ENCODE data around the gene CYSLTR2. TPM values are rescaled to one million over a fixed set of nuclear protein-coding genes. Genes with fewer than 3 reads are reported as not detected.

The CYSLTR2 gene
- total and polyA plus RNA-seq, 2 of the 8 experiments (the other 6 are each of a cell fraction or from before 2014, with no cell fraction given), result not detected

- no peaks in the 10 kb centered on the region for H4K20me1 ChIP-seq (replicated peaks in 1 of 2; ENCODE audit: control insufficient read depth in 1 of 2, insufficient read depth in 2 of 2, low read length in 2 of 2)
- H3K4me3 ChIP-seq (ENCODE audit: extremely low read depth in 1 of 4, insufficient read depth in 2 of 4, low read depth in 3 of 4, low read length in 4 of 4), result no peak overlapping the region
- H3K9ac ChIP-seq (replicated peaks in 1 of 4; ENCODE audit: extremely low read depth in 1 of 4, low read depth in 3 of 4, low read length in 3 of 4), result no peak overlapping the region
- H3K9me3 ChIP-seq (ENCODE audit: insufficient read depth in 2 of 2, low read depth in 1 of 2, low read length in 1 of 2), result no peaks in the 10 kb centered on the region
- no peak overlapping the region for H3K18ac ChIP-seq (ENCODE audit: extremely low read depth, low read length)
- H3K23ac ChIP-seq (ENCODE audit: insufficient read length), result no peak overlapping the region
- H3K4me2 ChIP-seq (ENCODE audit: insufficient read depth in 1 of 2, low read depth in 2 of 2, low read length in 2 of 2), result no peak overlapping the region
- H2AK5ac ChIP-seq (ENCODE audit: low read depth, low read length), result no peak overlapping the region
- FAIRE-seq (no peak), DNase-seq (ENCODE audit: low read depth in 1 of 2, low spot score in 2 of 2) (no peak)
- no peaks in the 10 kb centered on the region for H3K36me3 ChIP-seq (ENCODE audit: control insufficient read depth in 2 of 4, insufficient read depth in 4 of 4, low read length in 3 of 4)
- no peak overlapping the region for H2AFZ ChIP-seq (ENCODE audit: low read length)
- ChIA-PET CTCF (ENCODE audit: partially characterized antibody) (interaction anchor here (0.8 to 1.6 kb wide), 3 partner anchors 10 to 122 kb away, joined by 3 to 7 read pairs (median 6); no protein-coding TSS in a partner anchor), POLR2A (ENCODE audit: partially characterized antibody) (no interaction called here)
- no peak overlapping the region for H2BK120ac ChIP-seq (replicated peaks; ENCODE audit: low read depth, low read length)
- H3K4me1 ChIP-seq (replicated peaks in 1 of 4; ENCODE audit: control insufficient read depth in 3 of 4, insufficient read depth in 4 of 4, low read length in 3 of 4), result no peaks in the 10 kb centered on the region
- H4K8ac ChIP-seq (ENCODE audit: extremely low read depth, insufficient read depth, low read length), result no peak overlapping the region
- no peaks in the 10 kb centered on the region for H3K23me2 ChIP-seq (ENCODE audit: low read depth, low read length)
- H3K27ac ChIP-seq (ENCODE audit: low read depth, low read length), result no peak overlapping the region
- H3K79me1 ChIP-seq (ENCODE audit: low read depth, low read length), result no peaks in the 10 kb centered on the region
- H3K4ac ChIP-seq (replicated peaks; ENCODE audit: insufficient read length, low read depth, low read length), result no peak overlapping the region
- no peak overlapping the region for H2BK12ac ChIP-seq (ENCODE audit: low read depth, low read length)
- H3K14ac ChIP-seq (ENCODE audit: insufficient read length), result no peak overlapping the region
- no peak overlapping the region for H2BK15ac ChIP-seq (ENCODE audit: low read length)
- WGBS, 2 experiments (ENCODE audit: extremely low coverage in 1 of 2, insufficient coverage in 1 of 2, insufficient read length in 1 of 2, insufficient replicate concordance in 2 of 2, low coverage in 1 of 2, low lambda C conversion rate in 2 of 2, missing lambda C conversion rate in 1 of 2), result 94% methylated on average over 2 of the region's 2 CpGs; no CpG with 5 or more reads in 1 of the 2 experiments
- no peaks in the 10 kb centered on the region for H3K27me3 ChIP-seq (replicated peaks in 1 of 4; ENCODE audit: control insufficient read depth in 3 of 4, extremely low read depth in 1 of 4, insufficient read depth in 3 of 4, low read length in 3 of 4)
- H4K91ac ChIP-seq (replicated peaks; ENCODE audit: insufficient read length, low read length), result no peak overlapping the region
- no peaks in the 10 kb centered on the region for H3K79me2 ChIP-seq (ENCODE audit: control insufficient read depth in 1 of 2, insufficient read depth in 2 of 2, low read length in 2 of 2)
- no peak overlapping the region for H2BK20ac ChIP-seq (ENCODE audit: low read length)
- H2BK5ac ChIP-seq (ENCODE audit: low read depth, low read length), result no peak overlapping the region
- TF ChIP-seq RAD21 (IDR thresholded peaks at IDR 0.05 in 1 of 2, conservative IDR thresholded peaks at IDR 0.05 in 1 of 2; ENCODE audit: low read depth in 2 of 2, low read length in 2 of 2) (peak; percentile 48 to 60), CTCF (IDR thresholded peaks at IDR 0.05; ENCODE audit: control extremely low read depth in 1 of 3, insufficient read depth in 1 of 3, low read depth in 1 of 3, low read length in 3 of 3) (peak in 2 of 3 experiments; percentile 6 to 34; a peak in 1 of 4 replicates), CBX8 (IDR thresholded peaks at IDR 0.05; ENCODE audit: borderline replicate concordance, low read depth, low read length) (no peak)
- H3K56ac ChIP-seq (replicated peaks; ENCODE audit: insufficient read length, low read depth, low read length), result no peak overlapping the region
- no peak overlapping the region for H4K5ac ChIP-seq (ENCODE audit: insufficient read length, low read depth, low read length)
These were observed 6.1 kb upstream of the CYSLTR2 start for GRCh38 chr13:48647625-48648024.
